Peyer's patch (tissue), 4 donors: Measurements from ENCODE around the gene TNPO3.

ENCODE experiments used
- CTCF ChIP-seq, 6 experiments: fragments of 450-650 bp in 4 of 6; fragments of 200-600 bp in 2 of 6; sonication (generic) in 1 of 6; IDR thresholded peaks; one replicate each; pipeline ENCODE4 v1.5.1; 2017 to 2019; ENCODE audit warnings: antibody characterized with exemption in 6 of 6, mild to moderate bottlenecking in 3 of 6, moderate library complexity in 1 of 6
- POLR2A ChIP-seq, 2 donors: fragments of 450-650 bp; IDR thresholded peaks; one replicate each; pipeline ENCODE4 v1.5.1; 2017; ENCODE audit warnings: antibody characterized with exemption in 2 of 2, mild to moderate bottlenecking in 2 of 2, moderate library complexity in 2 of 2

- no peak for TF ChIP-seq CTCF (IDR thresholded peaks at IDR 0.05)
- no peak for TF ChIP-seq POLR2A (IDR thresholded peaks at IDR 0.05)
Observed at GRCh38 chr7:128951296-128951695, 103.6 kb downstream of the TNPO3 start.
